Measurements from ENCODE around the gene MCAT.

DNA sequence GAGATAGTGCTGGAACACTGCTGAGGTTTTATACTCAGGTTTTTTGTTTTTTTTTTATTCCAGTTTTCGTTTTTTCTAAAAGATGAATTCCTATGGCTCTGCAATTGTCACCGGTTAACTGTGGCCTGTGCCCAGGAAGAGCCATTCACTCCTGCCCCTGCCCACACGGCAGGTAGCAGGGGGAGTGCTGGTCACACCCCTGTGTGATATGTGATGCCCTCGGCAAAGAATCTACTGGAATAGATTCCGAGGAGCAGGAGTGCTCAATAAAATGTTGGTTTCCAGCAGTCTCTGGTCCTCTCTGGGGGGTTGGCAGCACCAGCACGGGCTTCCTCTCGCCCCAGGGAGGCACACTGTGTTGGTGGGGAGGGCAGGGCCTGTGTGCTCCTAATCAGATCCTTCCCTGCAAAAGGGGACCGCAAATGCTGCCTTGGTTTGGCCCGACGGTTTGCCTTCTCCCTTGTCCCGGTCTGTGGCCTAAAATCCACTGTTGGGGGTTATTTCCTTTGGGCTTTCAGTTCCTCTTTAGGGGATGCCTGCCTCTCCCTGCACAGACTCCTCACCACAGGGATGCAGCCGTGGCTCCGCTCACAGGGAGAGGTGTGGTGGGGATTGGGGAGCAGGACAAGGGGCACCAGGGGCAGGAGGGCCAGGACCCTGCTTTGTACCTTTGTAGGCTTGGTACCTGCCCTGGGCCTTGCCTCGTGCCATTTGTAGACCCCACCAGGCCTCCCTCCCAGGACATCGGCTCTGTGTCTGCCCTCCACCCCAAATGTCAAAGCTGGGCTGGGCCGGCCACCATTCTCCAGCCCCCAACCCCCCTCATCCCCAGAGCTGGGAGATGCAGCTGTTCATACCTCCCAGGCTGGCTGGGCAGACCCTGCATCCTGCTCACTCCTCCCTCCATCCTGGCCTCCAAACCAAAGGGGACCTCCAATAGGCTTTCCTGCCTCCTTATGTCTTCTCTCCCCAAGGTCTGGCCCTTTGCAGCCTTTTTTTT is 13.5 kb downstream of the MCAT start:
- TF ChIP-seq, protein P1, sequence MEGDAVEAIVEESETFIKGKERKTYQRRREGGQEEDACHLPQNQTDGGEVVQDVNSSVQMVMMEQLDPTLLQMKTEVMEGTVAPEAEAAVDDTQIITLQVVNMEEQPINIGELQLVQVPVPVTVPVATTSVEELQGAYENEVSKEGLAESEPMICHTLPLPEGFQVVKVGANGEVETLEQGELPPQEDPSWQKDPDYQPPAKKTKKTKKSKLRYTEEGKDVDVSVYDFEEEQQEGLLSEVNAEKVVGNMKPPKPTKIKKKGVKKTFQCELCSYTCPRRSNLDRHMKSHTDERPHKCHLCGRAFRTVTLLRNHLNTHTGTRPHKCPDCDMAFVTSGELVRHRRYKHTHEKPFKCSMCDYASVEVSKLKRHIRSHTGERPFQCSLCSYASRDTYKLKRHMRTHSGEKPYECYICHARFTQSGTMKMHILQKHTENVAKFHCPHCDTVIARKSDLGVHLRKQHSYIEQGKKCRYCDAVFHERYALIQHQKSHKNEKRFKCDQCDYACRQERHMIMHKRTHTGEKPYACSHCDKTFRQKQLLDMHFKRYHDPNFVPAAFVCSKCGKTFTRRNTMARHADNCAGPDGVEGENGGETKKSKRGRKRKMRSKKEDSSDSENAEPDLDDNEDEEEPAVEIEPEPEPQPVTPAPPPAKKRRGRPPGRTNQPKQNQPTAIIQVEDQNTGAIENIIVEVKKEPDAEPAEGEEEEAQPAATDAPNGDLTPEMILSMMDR (IDR thresholded peaks at IDR 0.05) = no peak
- TF ChIP-seq, protein P2, sequence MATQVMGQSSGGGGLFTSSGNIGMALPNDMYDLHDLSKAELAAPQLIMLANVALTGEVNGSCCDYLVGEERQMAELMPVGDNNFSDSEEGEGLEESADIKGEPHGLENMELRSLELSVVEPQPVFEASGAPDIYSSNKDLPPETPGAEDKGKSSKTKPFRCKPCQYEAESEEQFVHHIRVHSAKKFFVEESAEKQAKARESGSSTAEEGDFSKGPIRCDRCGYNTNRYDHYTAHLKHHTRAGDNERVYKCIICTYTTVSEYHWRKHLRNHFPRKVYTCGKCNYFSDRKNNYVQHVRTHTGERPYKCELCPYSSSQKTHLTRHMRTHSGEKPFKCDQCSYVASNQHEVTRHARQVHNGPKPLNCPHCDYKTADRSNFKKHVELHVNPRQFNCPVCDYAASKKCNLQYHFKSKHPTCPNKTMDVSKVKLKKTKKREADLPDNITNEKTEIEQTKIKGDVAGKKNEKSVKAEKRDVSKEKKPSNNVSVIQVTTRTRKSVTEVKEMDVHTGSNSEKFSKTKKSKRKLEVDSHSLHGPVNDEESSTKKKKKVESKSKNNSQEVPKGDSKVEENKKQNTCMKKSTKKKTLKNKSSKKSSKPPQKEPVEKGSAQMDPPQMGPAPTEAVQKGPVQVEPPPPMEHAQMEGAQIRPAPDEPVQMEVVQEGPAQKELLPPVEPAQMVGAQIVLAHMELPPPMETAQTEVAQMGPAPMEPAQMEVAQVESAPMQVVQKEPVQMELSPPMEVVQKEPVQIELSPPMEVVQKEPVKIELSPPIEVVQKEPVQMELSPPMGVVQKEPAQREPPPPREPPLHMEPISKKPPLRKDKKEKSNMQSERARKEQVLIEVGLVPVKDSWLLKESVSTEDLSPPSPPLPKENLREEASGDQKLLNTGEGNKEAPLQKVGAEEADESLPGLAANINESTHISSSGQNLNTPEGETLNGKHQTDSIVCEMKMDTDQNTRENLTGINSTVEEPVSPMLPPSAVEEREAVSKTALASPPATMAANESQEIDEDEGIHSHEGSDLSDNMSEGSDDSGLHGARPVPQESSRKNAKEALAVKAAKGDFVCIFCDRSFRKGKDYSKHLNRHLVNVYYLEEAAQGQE (IDR thresholded peaks at IDR 0.05; ENCODE audit: insufficient read depth in 1 of 2, low read depth in 2 of 2, low read length in 1 of 2) = no peak
- no peak for TF ChIP-seq POLR2AphosphoS5 (IDR thresholded peaks at IDR 0.05; ENCODE audit: low read depth, low read length)
- TF ChIP-seq SIN3A (IDR thresholded peaks at IDR 0.05; ENCODE audit: borderline replicate concordance, insufficient read depth, low read depth, low read length) = no peak
